Stimulated activated naive B cell treated with anti-CD40 and anti-IgM and Interleukin-4, amounts not matched to agents 10 μg/mL and 1 μg/mL and 100 μg/mL, for 72 hours (primary cell): ENCODE results near the gene MYO1E.

Source experiments
- ATAC-seq, 2 donors: fragments of 150-1000 bp; cut with Tn5 transposase; replicated peaks; 2 replicates each; pipeline ENCODE4 v1.10.0; 2021; ENCODE audit warnings: moderate library complexity in 1 of 2
- DNase-seq: peaks from one replicate; pipeline ENCODE4 v3.0.0; 2021
- H3K27ac Mint-ChIP-seq: one replicate; pipeline ENCODE4 v1.8.0; 2022; ENCODE audit warnings: mild to moderate bottlenecking, mixed read lengths
- H3K27me3 Mint-ChIP-seq, 2 donors: one replicate each; pipeline ENCODE4 v1.8.0; 2022; ENCODE audit warnings: mixed read lengths in 2 of 2
- H3K36me3 Mint-ChIP-seq, 2 donors: one replicate each; pipeline ENCODE4 v1.8.0; 2022; ENCODE audit warnings: mixed read lengths in 2 of 2, mild to moderate bottlenecking in 1 of 2
- H3K4me1 Mint-ChIP-seq, 2 donors: one replicate each; pipeline ENCODE4 v1.8.0; 2022; ENCODE audit warnings: mixed read lengths in 2 of 2, mild to moderate bottlenecking in 1 of 2
- H3K4me3 Mint-ChIP-seq, 2 donors: one replicate each; pipeline ENCODE4 v1.8.0; 2022; ENCODE audit warnings: mild to moderate bottlenecking in 2 of 2, mixed read lengths in 2 of 2, moderate library complexity in 1 of 2
- H3K9me3 Mint-ChIP-seq, 2 donors: one replicate each; pipeline ENCODE4 v1.8.0; 2022; ENCODE audit warnings: mixed read lengths in 2 of 2, mild to moderate bottlenecking in 1 of 2

Gene MYO1E

DNA sequence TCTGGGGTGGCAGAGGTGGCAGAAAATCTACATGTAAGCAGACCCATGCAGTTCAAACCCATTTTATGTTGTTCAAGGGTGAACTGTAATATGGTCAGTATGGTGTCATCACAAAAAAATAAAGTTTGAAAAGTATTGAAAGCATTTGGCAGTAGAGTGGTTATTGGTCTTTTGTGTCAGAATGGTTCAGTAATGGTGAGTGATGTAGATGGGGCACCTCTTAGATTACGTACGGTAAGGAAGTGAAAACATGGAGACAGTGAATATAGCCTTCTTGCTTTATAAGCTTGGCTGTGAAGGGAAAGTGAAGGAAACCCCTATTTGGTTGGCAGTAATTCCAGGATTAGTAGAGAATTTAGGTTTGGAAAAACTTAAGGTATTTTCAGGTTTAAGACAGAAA, 284.9 kb downstream of the MYO1E start:
- H3K27ac Mint-ChIP-seq = no peak overlapping the region
- H3K36me3 Mint-ChIP-seq = peaks cover 23 to 32% of the 10 kb centered on the region in 2 donors
- DNase-seq = no peak
- H3K27me3 Mint-ChIP-seq = no peaks in the 10 kb centered on the region
- no peaks in the 10 kb centered on the region for H3K9me3 Mint-ChIP-seq
- no peak for ATAC-seq
- H3K4me3 Mint-ChIP-seq = no peak overlapping the region
- no peaks in the 10 kb centered on the region for H3K4me1 Mint-ChIP-seq
